GM12878 (cell line): ENCODE measurements around the gene MAST3. TPM values are rescaled to one million over a fixed set of nuclear protein-coding genes. Genes with fewer than 3 reads are reported as not detected.

Experiments used
- ATAC-seq: fragments of 200-7000 bp; cut with Tn5 transposase; 3 replicates; pipeline ENCODE4 v1.9.1; 2020; ENCODE audit warnings: mild to moderate bottlenecking, moderate library complexity
- BruUV-seq: library from RNA; stranded (reverse); fragments of 400-500 nt; replicated peaks from 2 replicates; lab custom pipeline; 2021; lab: Mats Ljungman, UMichigan
- CTCF ChIA-PET: fragments of 300-600 bp; sonication (Branson Sonifier 250); formaldehyde crosslinking; extraction: SDS; loops from one replicate; lab custom pipeline; 2021; ENCODE audit warnings: inconsistent platforms; lab: Yijun Ruan, JAX
- POLR2A ChIA-PET: fragments of 350-600 bp; formaldehyde crosslinking; extraction: SDS; loops from one replicate; lab custom pipeline; 2021; ENCODE audit warnings: inconsistent platforms; lab: Charles Lee
- RAD21 ChIA-PET: fragments of 300-600 bp; sonication (Branson Sonifier 250); formaldehyde crosslinking; loops from one replicate; lab custom pipeline; 2023; ENCODE audit warnings: antibody characterized with exemption; ENCODE audit not compliant: unreplicated experiment; lab: Charles Lee
- SMC1A ChIA-PET: fragments of 300-600 bp; sonication (Branson Sonifier 250); formaldehyde crosslinking; loops from one replicate; lab custom pipeline; 2023; ENCODE audit not compliant: unreplicated experiment, uncharacterized antibody; lab: Charles Lee
- DNase-seq: peaks from one replicate; pipeline ENCODE4 v3.0.0-alpha.2; 2011; ENCODE audit warnings: low read depth, low spot score
- FAIRE-seq: peaks from 3 replicates; lab custom pipeline; 2011; peaks lifted over from hg19 to GRCh38; lab: Jason Lieb, UNC
- H2AFZ ChIP-seq: 2 replicates; pipeline ENCODE4 v1.6.0; 2011; ENCODE audit warnings: low read depth, low read length, control low read depth; ENCODE audit not compliant: control insufficient read depth
- H3K27ac ChIP-seq: 2 replicates; pipeline ENCODE4 v1.5.1; 2011; ENCODE audit warnings: control low read depth; ENCODE audit not compliant: control insufficient read depth, insufficient read depth
- H3K27me3 ChIP-seq, 2 experiments: replicated peaks in 1 of 2; 2 replicates each; pipeline versions ENCODE4 v1.6.0 to v1.6.1; 2011; ENCODE audit warnings: low read length in 1 of 2; ENCODE audit not compliant: control insufficient read depth in 2 of 2, insufficient read depth in 2 of 2
- H3K36me3 ChIP-seq, 2 experiments: 2 replicates each; pipeline ENCODE4 v1.5.1; 2011; ENCODE audit warnings: low read length in 1 of 2; ENCODE audit not compliant: control insufficient read depth in 2 of 2, insufficient read depth in 2 of 2
- H3K4me1 ChIP-seq: 2 replicates; pipeline ENCODE4 v1.6.1; 2011; ENCODE audit warnings: mild to moderate bottlenecking, low read length, moderate library complexity, mixed read lengths; ENCODE audit not compliant: control insufficient read depth, insufficient read depth
- H3K4me2 ChIP-seq: 2 replicates; pipeline ENCODE4 v1.6.0; 2011; ENCODE audit warnings: control low read depth; ENCODE audit not compliant: control insufficient read depth, insufficient read depth
- H3K4me3 ChIP-seq: fragments of 200-600 bp; sonication (generic); 2 replicates; pipeline ENCODE4 v1.5.1; 2016
- H3K79me2 ChIP-seq: 2 replicates; pipeline ENCODE4 v1.6.0; 2011; ENCODE audit warnings: low read length; ENCODE audit not compliant: control insufficient read depth, insufficient read depth
- H3K9ac ChIP-seq: 2 replicates; pipeline ENCODE4 v1.8.0; 2011; ENCODE audit warnings: low read length, control low read depth, mixed read lengths; ENCODE audit not compliant: control insufficient read depth, insufficient read depth
- H3K9me3 ChIP-seq: replicated peaks from 3 replicates; pipeline ENCODE4 v1.5.1; 2011; ENCODE audit warnings: mild to moderate bottlenecking, low read length; ENCODE audit not compliant: control insufficient read depth, insufficient read depth
- H4K20me1 ChIP-seq: 2 replicates; pipeline ENCODE4 v1.6.0; 2011; ENCODE audit not compliant: control insufficient read depth, insufficient read depth
- ATF7 ChIP-seq: fragments of 450-650 bp; IDR thresholded peaks from 2 replicates; pipeline ENCODE4 v1.6.1; 2016; ENCODE audit warnings: low read depth, mild to moderate bottlenecking
- BHLHE40 ChIP-seq, 2 experiments: fragments of 450-650 bp in 1 of 2; IDR thresholded peaks; 2 replicates each; pipeline ENCODE4 v1.6.1; 2011 to 2017; ENCODE audit warnings: low read depth in 2 of 2, borderline replicate concordance in 1 of 2, improper control_type of control experiment in 1 of 2, low read length in 1 of 2, mild to moderate bottlenecking in 1 of 2
- CBX3 ChIP-seq: fragments of 200-600 bp; sonication (generic); IDR thresholded peaks from 2 replicates; pipeline ENCODE4 v1.6.1; 2016; ENCODE audit warnings: low read depth, borderline replicate concordance
- HDGF ChIP-seq: fragments of 450-650 bp; IDR thresholded peaks from 2 replicates; pipeline ENCODE4 v1.6.1; 2016; ENCODE audit warnings: antibody characterized with exemption
- IKZF1 ChIP-seq: fragments of 450-650 bp; conservative IDR thresholded peaks from 2 replicates; pipeline ENCODE4 v1.6.1; 2017; ENCODE audit warnings: antibody characterized with exemption, mild to moderate bottlenecking
- IKZF2 ChIP-seq, 2 experiments: fragments of 450-650 bp; IDR thresholded peaks; 2 replicates each; pipeline ENCODE4 v1.6.1; 2017; ENCODE audit warnings: mild to moderate bottlenecking in 2 of 2, moderate library complexity in 2 of 2
- MEF2B ChIP-seq: fragments of 450-650 bp; IDR thresholded peaks from 2 replicates; pipeline ENCODE4 v1.6.1; 2018; ENCODE audit warnings: mild to moderate bottlenecking, moderate library complexity; ENCODE audit not compliant: partially characterized antibody, poor library complexity, severe bottlenecking
- NR2C2 ChIP-seq: IDR thresholded peaks from 2 replicates; pipeline ENCODE4 v1.6.1; 2011; ENCODE audit warnings: borderline replicate concordance, low read depth; ENCODE audit not compliant: control insufficient read depth, insufficient read length
- TCF7 ChIP-seq: IDR thresholded peaks from 2 replicates; pipeline ENCODE4 v1.6.1; 2014; ENCODE audit warnings: antibody characterized with exemption, borderline replicate concordance
- WGBS: methylation state at CpG from one replicate; pipeline ENCODE4 v1.1.6; 2016; ENCODE audit warnings: low lambda C conversion rate; ENCODE audit not compliant: insufficient replicate concordance, insufficient coverage; ENCODE audit errors: missing lambda C conversion rate; 5-methylcytosine and 5-hydroxymethylcytosine counted together
- in situ Hi-C: fragments of 300-500 bp; cut with MboI; formaldehyde crosslinking; loops from 9 replicates; pipeline ENCODE4 v1.14.3; 2018; ENCODE audit warnings: mixed read lengths
- intact Hi-C: fragments of 100-400 bp; cut with micrococcal nuclease; formaldehyde crosslinking; loops from one replicate; pipeline ENCODE4 v1.14.2; 2022; ENCODE audit not compliant: unreplicated experiment
- polyA plus RNA-seq, 11 experiments: library from polyadenylated mRNA; depleted of rRNA in 4 of 11; unstranded in 6 of 11; stranded (reverse) in 5 of 11; fragments of >200 nt; fragmentation: Nextera tagmentation in 4 of 11; fragmentation: Illumina TruSeq in 1 of 11; extraction: Ambion mirVana in 4 of 11; extraction: Trizol in 1 of 11; gene quantifications; 1 replicate in 1 of 11; 2 replicates in 10 of 11; pipeline versions ENCODE4 v1.2.1 to v1.2.3, GENCODE V29; 2011 to 2016; ENCODE audit warnings: inconsistent platforms in 2 of 11, missing spikeins in 2 of 11, low read depth in 1 of 11
- total RNA-seq, 4 experiments: library from RNA; depleted of rRNA in 3 of 4; stranded (reverse); fragments of >200 nt in 3 of 4; fragmentation: Illumina TruSeq in 1 of 4; extraction: Trizol in 1 of 4; gene quantifications; 2 replicates each; pipeline versions ENCODE4 v1.2.1 to v1.2.3, GENCODE V29; 2013 to 2021
- TF ChIP-seq, protein P1 (sequence below): fragments of 450-650 bp; IDR thresholded peaks from 2 replicates; pipeline ENCODE4 v1.6.1; 2017; ENCODE audit warnings: mild to moderate bottlenecking, moderate library complexity
- TF ChIP-seq, protein P2 (sequence below): IDR thresholded peaks from 2 replicates; pipeline ENCODE4 v1.6.1; 2011; ENCODE audit warnings: low read depth, low read length, improper control_type of control experiment, borderline replicate concordance
- TF ChIP-seq, protein P3 (sequence below): fragments of 450-650 bp; formaldehyde crosslinking; IDR thresholded peaks from 2 replicates; pipeline ENCODE4 v1.5.0; 2022; ENCODE audit warnings: mild to moderate bottlenecking, missing genetic modification characterization

The MAST3 gene
- total and polyA plus RNA-seq, 10 of the 15 experiments (the other 5 are each of a cell fraction or from before 2014, with no cell fraction given): 3.0 to 22.2 (median 7.5) TPM

DNA sequence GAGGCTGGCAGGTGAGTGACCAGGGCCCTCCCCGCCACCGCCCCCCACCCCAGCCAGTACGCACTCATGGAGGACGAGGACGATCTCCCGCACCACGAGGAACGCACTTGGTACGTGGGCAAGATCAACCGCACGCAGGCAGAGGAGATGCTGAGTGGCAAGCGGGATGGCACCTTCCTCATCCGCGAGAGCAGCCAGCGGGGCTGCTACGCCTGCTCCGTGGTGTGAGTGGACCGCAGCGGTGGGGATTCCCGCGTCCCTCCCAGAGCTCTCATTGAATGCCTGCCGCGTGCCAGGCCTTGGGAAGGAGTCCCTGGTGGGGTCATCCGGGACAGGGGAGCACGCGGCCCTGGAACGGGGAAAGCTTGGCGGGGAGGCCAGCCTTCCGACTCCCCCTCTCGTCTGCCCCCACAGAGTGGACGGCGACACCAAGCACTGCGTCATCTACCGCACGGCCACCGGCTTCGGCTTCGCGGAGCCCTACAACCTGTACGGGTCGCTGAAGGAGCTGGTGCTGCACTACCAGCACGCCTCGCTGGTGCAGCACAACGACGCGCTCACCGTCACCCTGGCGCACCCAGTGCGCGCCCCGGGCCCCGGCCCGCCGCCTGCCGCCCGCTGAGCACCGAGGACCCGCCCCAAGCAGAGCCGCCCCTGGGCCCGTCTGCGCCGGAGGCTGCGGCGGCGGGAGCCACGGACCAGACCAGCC is 71.2 kb downstream of the MAST3 start:
- H3K4me1 ChIP-seq: peaks cover 48% of the 10 kb centered on the region
- no peaks in the 10 kb centered on the region for H4K20me1 ChIP-seq
- peak overlapping the region; percentile 77 for H3K9ac ChIP-seq
- H3K9me3 ChIP-seq: no peaks in the 10 kb centered on the region
- intact Hi-C loops (loop anchor here (1.0 to 2.0 kb wide), 3 partner anchors 56 to 162 kb away; no protein-coding TSS in a partner anchor), in situ Hi-C loops (no loop called here)
- H3K79me2 ChIP-seq: peaks cover 4% of the 10 kb centered on the region
- ATAC-seq: peak; percentile 31
- RAD21 ChIA-PET: interaction anchor here (0.7 to 2.3 kb wide), 17 partner anchors 13 to 214 kb away, joined by 3 to 14 read pairs (median 4); partner anchors contain the start of genes ARRDC2, MAST3, MPV17L2 and PIK3R2
- no peak overlapping the region; the same call in 1 of the 2 replicates for H3K4me3 ChIP-seq
- no TSS peak for BruUV-seq
- no peaks in the 10 kb centered on the region for H3K27me3 ChIP-seq
- H3K27ac ChIP-seq: peak overlapping the region; percentile 97
- CTCF ChIA-PET: interaction anchor here (0.6 to 3.2 kb wide), 26 partner anchors 8 to 161 kb away, joined by 3 to 21 read pairs (median 4); partner anchors contain the start of genes ARRDC2, MAST3, MPV17L2 and PIK3R2
- SMC1A ChIA-PET: interaction anchor here (1.0 to 1.8 kb wide), 14 partner anchors 14 to 109 kb away, joined by 3 to 10 read pairs (median 4); no protein-coding TSS in a partner anchor
- POLR2A ChIA-PET: interaction anchor here (0.5 to 1.7 kb wide), 5 partner anchors 12 to 82 kb away, joined by 3 to 9 read pairs (median 5); no protein-coding TSS in a partner anchor
- no peak for FAIRE-seq
- WGBS: 89% methylated on average over 62 of the region's 66 CpGs
- H3K4me2 ChIP-seq: peak overlapping the region; percentile 85
- no peak for DNase-seq
- peaks cover 0 to 4% of the 10 kb centered on the region in 2 experiments; a peak in 3 of 4 replicates for H3K36me3 ChIP-seq
- no peak overlapping the region for H2AFZ ChIP-seq
- TF ChIP-seq HDGF (peak; percentile 13; the same call in 1 of the 2 replicates), IKZF1 (peak; percentile 63), NR2C2 (no peak), CBX3 (no peak), IKZF2 (IDR thresholded peaks at IDR 0.05) (peak; percentile 19 to 25; a peak in 3 of 4 replicates), MEF2B (no peak), BHLHE40 (IDR thresholded peaks at IDR 0.05; ENCODE audit: borderline replicate concordance in 1 of 2, low read depth in 2 of 2, low read length in 1 of 2) (peak in 1 of 2 experiments; percentile 69; a peak in 2 of 4 replicates), TCF7 (no peak), ATF7 (no peak)
- TF ChIP-seq, protein P1, sequence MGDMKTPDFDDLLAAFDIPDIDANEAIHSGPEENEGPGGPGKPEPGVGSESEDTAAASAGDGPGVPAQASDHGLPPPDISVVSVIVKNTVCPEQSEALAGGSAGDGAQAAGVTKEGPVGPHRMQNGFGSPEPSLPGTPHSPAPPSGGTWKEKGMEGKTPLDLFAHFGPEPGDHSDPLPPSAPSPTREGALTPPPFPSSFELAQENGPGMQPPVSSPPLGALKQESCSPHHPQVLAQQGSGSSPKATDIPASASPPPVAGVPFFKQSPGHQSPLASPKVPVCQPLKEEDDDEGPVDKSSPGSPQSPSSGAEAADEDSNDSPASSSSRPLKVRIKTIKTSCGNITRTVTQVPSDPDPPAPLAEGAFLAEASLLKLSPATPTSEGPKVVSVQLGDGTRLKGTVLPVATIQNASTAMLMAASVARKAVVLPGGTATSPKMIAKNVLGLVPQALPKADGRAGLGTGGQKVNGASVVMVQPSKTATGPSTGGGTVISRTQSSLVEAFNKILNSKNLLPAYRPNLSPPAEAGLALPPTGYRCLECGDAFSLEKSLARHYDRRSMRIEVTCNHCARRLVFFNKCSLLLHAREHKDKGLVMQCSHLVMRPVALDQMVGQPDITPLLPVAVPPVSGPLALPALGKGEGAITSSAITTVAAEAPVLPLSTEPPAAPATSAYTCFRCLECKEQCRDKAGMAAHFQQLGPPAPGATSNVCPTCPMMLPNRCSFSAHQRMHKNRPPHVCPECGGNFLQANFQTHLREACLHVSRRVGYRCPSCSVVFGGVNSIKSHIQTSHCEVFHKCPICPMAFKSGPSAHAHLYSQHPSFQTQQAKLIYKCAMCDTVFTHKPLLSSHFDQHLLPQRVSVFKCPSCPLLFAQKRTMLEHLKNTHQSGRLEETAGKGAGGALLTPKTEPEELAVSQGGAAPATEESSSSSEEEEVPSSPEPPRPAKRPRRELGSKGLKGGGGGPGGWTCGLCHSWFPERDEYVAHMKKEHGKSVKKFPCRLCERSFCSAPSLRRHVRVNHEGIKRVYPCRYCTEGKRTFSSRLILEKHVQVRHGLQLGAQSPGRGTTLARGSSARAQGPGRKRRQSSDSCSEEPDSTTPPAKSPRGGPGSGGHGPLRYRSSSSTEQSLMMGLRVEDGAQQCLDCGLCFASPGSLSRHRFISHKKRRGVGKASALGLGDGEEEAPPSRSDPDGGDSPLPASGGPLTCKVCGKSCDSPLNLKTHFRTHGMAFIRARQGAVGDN: peak; percentile 87
- TF ChIP-seq, protein P2, sequence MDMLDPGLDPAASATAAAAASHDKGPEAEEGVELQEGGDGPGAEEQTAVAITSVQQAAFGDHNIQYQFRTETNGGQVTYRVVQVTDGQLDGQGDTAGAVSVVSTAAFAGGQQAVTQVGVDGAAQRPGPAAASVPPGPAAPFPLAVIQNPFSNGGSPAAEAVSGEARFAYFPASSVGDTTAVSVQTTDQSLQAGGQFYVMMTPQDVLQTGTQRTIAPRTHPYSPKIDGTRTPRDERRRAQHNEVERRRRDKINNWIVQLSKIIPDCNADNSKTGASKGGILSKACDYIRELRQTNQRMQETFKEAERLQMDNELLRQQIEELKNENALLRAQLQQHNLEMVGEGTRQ: no peak
- TF ChIP-seq, protein P3, sequence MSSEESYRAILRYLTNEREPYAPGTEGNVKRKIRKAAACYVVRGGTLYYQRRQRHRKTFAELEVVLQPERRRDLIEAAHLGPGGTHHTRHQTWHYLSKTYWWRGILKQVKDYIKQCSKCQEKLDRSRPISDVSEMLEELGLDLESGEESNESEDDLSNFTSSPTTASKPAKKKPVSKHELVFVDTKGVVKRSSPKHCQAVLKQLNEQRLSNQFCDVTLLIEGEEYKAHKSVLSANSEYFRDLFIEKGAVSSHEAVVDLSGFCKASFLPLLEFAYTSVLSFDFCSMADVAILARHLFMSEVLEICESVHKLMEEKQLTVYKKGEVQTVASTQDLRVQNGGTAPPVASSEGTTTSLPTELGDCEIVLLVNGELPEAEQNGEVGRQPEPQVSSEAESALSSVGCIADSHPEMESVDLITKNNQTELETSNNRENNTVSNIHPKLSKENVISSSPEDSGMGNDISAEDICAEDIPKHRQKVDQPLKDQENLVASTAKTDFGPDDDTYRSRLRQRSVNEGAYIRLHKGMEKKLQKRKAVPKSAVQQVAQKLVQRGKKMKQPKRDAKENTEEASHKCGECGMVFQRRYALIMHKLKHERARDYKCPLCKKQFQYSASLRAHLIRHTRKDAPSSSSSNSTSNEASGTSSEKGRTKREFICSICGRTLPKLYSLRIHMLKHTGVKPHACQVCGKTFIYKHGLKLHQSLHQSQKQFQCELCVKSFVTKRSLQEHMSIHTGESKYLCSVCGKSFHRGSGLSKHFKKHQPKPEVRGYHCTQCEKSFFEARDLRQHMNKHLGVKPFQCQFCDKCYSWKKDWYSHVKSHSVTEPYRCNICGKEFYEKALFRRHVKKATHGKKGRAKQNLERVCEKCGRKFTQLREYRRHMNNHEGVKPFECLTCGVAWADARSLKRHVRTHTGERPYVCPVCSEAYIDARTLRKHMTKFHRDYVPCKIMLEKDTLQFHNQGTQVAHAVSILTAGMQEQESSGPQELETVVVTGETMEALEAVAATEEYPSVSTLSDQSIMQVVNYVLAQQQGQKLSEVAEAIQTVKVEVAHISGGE (CRISPR knock-in tag): no peak
